AG10803 (cell line): ENCODE data around the gene IFT27.

Experiments
- DNase-seq: peaks from one replicate; pipeline ENCODE4 v3.0.0; 2010; ENCODE audit warnings: low read depth
- H3K4me3 ChIP-seq: 2 replicates; pipeline ENCODE4 v1.5.1; 2011; ENCODE audit warnings: mild to moderate bottlenecking, low read length, control low read depth
- TF ChIP-seq, protein P1 (sequence below): conservative IDR thresholded peaks from 2 replicates; pipeline ENCODE4 v1.5.1; 2011; ENCODE audit warnings: mild to moderate bottlenecking, low read length, control low read depth, inconsistent platforms

IFT27 gene

GRCh38 chr22:36722055-36722454 is 53.9 kb downstream of the IFT27 start:
- H3K4me3 ChIP-seq = no peak overlapping the region
- no peak for DNase-seq
- TF ChIP-seq, protein P1, sequence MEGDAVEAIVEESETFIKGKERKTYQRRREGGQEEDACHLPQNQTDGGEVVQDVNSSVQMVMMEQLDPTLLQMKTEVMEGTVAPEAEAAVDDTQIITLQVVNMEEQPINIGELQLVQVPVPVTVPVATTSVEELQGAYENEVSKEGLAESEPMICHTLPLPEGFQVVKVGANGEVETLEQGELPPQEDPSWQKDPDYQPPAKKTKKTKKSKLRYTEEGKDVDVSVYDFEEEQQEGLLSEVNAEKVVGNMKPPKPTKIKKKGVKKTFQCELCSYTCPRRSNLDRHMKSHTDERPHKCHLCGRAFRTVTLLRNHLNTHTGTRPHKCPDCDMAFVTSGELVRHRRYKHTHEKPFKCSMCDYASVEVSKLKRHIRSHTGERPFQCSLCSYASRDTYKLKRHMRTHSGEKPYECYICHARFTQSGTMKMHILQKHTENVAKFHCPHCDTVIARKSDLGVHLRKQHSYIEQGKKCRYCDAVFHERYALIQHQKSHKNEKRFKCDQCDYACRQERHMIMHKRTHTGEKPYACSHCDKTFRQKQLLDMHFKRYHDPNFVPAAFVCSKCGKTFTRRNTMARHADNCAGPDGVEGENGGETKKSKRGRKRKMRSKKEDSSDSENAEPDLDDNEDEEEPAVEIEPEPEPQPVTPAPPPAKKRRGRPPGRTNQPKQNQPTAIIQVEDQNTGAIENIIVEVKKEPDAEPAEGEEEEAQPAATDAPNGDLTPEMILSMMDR = no peak

- no peak for DNase-seq
- TF ChIP-seq, protein P1 = no peak
- no peak overlapping the region for H3K4me3 ChIP-seq
These were observed 60.3 kb downstream of the IFT27 start for GRCh38 chr22:36715647-36716046.

DNA sequence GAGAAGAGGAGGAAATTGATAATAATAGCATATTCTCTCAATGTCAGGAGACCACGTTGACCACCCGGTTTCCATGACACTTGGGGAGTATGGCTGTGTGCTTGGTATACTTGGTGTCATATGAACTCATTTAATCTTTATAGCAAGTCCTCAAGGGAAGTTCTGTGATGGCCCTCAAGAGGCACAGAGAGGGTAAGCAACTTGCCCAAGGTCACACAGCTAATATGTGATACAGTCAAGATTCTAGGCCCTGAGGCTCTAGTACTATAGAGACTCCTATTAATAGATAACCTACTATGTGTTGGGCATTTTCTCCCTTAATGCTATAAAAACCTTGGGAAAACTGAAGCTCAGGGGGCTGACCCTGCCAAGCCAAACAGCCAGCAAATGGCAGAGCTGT is 61.8 kb downstream of the IFT27 start:
- TF ChIP-seq, protein P1 = no peak
- no peak for DNase-seq

DNA sequence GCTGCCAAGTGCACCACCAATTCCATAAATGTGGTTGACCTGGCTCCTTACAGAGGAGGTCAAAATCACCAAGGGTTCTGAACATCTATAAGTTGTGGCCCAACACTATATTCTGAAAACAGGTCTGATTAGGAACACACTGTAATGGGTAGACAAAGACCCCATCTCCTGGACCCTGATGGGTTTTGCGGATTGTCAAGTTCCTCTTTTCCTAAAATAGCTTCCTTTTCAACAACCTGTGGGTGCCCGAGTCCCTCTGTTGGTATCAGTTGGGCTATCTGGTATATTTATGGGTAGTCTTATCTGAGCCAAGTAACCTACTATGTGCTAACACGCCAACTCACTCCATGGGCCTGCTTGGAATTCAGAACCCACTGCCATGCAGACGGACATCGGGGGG is 62.5 kb downstream of the IFT27 start:
- TF ChIP-seq, protein P1 = no peak
- H3K4me3 ChIP-seq = no peak overlapping the region

More for the DNA sequence above, 61.8 kb downstream of the IFT27 start:
- H3K4me3 ChIP-seq = no peak overlapping the region

More for the DNA sequence above, 62.5 kb downstream of the IFT27 start:
- no peak for DNase-seq
